Mucosa of descending colon (tissue), 3 donors: Measurements from ENCODE around the gene WNT6. TPM values are rescaled to one million over a fixed set of nuclear protein-coding genes. Genes with fewer than 3 reads are reported as not detected.

Experiments used
- ATAC-seq: fragments of 200-7000 bp; cut with Tn5 transposase; one replicate; pipeline ENCODE4 v1.9.1; 2020; ENCODE audit warnings: mild to moderate bottlenecking, moderate library complexity
- DNase-seq, 3 donors: peaks; one replicate each; pipeline ENCODE4 v3.0.0-alpha.2; 2020
- H3K36me3 ChIP-seq: fragments of 200-600 bp; one replicate; pipeline ENCODE4 v1.8.0; 2021; ENCODE audit warnings: low read depth, mild to moderate bottlenecking
- H3K4me1 ChIP-seq: fragments of 200-600 bp; one replicate; pipeline ENCODE4 v1.8.0; 2021; ENCODE audit warnings: low read depth, mild to moderate bottlenecking
- H3K4me3 ChIP-seq: fragments of 200-600 bp; one replicate; pipeline ENCODE4 v1.8.0; 2021; ENCODE audit warnings: mild to moderate bottlenecking
- H3K9me3 ChIP-seq: fragments of 200-600 bp; one replicate; pipeline ENCODE4 v1.8.0; 2021; ENCODE audit warnings: mild to moderate bottlenecking
- CTCF ChIP-seq: fragments of 200-600 bp; IDR thresholded peaks from one replicate; pipeline ENCODE4 v1.8.0; 2022; ENCODE audit warnings: antibody characterized with exemption, mild to moderate bottlenecking
- intact Hi-C, 2 donors: fragments of 100-400 bp; cut with DNase I in 1 of 2; cut with micrococcal nuclease in 1 of 2; formaldehyde crosslinking; loops; one replicate each; pipeline versions ENCODE4 v1.11.0 to v1.11.1; 2022; cut with DNase I, micrococcal nuclease
- total RNA-seq, 3 donors: library from RNA; stranded (reverse); fragmentation: NEBNext Ultra II Directional in 2 of 3; extraction: Animal tissue kit (Norgen Biotek cat#: 25700) in 2 of 3; gene quantifications; one replicate each; pipeline versions ENCODE4 v1.2.1 to v1.2.4, GENCODE V29; 2021 to 2023
- donor health status: DM: no; HTN: no; CAD: no; lungs with moderate emphysema.
- donor health status: DM: no; HTN: no; CAD: no.
- donor health status: DM: no; HTN: yes; CAD: no.

Gene WNT6
- total RNA-seq, 3 donors from 2014 or later, result 0.39 to 5.7 (median 0.41) TPM

- Histone ChIP-seq H3K9me3 (no peaks in the 10 kb centered on the region), H3K4me3 (no peak overlapping the region), H3K36me3 (no peaks in the 10 kb centered on the region), H3K4me1 (peaks cover 9% of the 10 kb centered on the region)
- DNase-seq (peak; percentile 77 to 79 (median 79)), ATAC-seq (peak; percentile 95)
- intact Hi-C loops, result no loop called here
- no peak for TF ChIP-seq CTCF
Observed at GRCh38 chr2:218813771-218814460, 45.7 kb upstream of the WNT6 start.

- peak; percentile 84 for ATAC-seq
- TF ChIP-seq CTCF, result no peak
- peaks cover 9% of the 10 kb centered on the region for H3K4me1 ChIP-seq
- peak in 2 of 3 donors; percentile 45 to 61 for DNase-seq
- intact Hi-C loops, result no loop called here
- no peak overlapping the region for H3K4me3 ChIP-seq
- no peaks in the 10 kb centered on the region for H3K9me3 ChIP-seq
- H3K36me3 ChIP-seq, result no peaks in the 10 kb centered on the region
Observed at GRCh38 chr2:218814540-218815243, 44.9 kb upstream of the WNT6 start.

- TF ChIP-seq CTCF, result no peak
- Histone ChIP-seq H3K9me3 (no peaks in the 10 kb centered on the region), H3K4me3 (no peak overlapping the region), H3K36me3 (no peaks in the 10 kb centered on the region), H3K4me1 (peaks cover 9% of the 10 kb centered on the region)
- ATAC-seq (no peak), DNase-seq (no peak)
- intact Hi-C loops, result no loop called here
Observed at GRCh38 chr2:218815244-218815637, 44.4 kb upstream of the WNT6 start.

GRCh38 chr2:218815649-218816048 lies 44.0 kb upstream of the WNT6 start:
- intact Hi-C loops, result no loop called here
- Histone ChIP-seq H3K4me1 (peaks cover 9% of the 10 kb centered on the region), H3K36me3 (no peaks in the 10 kb centered on the region), H3K9me3 (no peaks in the 10 kb centered on the region), H3K4me3 (no peak overlapping the region)
- no peak for DNase-seq
- no peak for ATAC-seq
- TF ChIP-seq CTCF, result no peak

- no peaks in the 10 kb centered on the region for H3K9me3 ChIP-seq
- DNase-seq (no peak), ATAC-seq (no peak)
- H3K4me1 ChIP-seq, result peaks cover 9% of the 10 kb centered on the region
- no peak overlapping the region for H3K4me3 ChIP-seq
- H3K36me3 ChIP-seq, result no peaks in the 10 kb centered on the region
- TF ChIP-seq CTCF, result no peak
- intact Hi-C loops, result no loop called here
Observed at GRCh38 chr2:218816561-218817011, 43.0 kb upstream of the WNT6 start.
